ENCODE results near the gene NKG7. TPM values are rescaled to one million over a fixed set of nuclear protein-coding genes. Genes with fewer than 3 reads are reported as not detected.

Gene NKG7
- total RNA-seq, 4 donors from 2014 or later: 0.54 to 2.2 TPM; not detected in 2

DNA sequence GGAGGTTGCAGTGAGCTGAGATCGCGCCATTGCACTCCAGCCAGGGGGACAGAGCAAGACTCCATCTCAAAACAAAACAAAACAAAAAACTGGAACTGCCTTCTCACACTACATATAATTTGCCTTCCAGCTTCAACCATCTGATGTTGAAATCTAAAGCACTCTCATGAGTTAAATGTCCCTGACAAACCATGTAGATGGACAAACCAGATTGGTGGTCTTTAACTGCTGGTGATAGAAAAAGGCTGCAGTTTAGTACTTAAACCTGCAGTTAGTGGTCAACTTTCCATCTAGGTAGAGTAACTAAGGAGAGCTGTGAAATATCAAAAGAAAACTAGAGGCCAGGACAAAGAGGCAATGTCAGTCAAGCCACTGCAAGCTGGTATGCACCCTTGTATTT, 23.7 kb upstream of the NKG7 start:
- Histone ChIP-seq H3K36me3 (no peaks in the 10 kb centered on the region), H3K9me3 (no peaks in the 10 kb centered on the region), H3K27ac (no peak overlapping the region), H3K4me1 (peaks cover 5 to 10% of the 10 kb centered on the region in 2 donors), H3K27me3 (no peaks in the 10 kb centered on the region), H3K4me3 (replicated peaks in 1 of 3) (no peak overlapping the region)
- TF ChIP-seq, protein P1, sequence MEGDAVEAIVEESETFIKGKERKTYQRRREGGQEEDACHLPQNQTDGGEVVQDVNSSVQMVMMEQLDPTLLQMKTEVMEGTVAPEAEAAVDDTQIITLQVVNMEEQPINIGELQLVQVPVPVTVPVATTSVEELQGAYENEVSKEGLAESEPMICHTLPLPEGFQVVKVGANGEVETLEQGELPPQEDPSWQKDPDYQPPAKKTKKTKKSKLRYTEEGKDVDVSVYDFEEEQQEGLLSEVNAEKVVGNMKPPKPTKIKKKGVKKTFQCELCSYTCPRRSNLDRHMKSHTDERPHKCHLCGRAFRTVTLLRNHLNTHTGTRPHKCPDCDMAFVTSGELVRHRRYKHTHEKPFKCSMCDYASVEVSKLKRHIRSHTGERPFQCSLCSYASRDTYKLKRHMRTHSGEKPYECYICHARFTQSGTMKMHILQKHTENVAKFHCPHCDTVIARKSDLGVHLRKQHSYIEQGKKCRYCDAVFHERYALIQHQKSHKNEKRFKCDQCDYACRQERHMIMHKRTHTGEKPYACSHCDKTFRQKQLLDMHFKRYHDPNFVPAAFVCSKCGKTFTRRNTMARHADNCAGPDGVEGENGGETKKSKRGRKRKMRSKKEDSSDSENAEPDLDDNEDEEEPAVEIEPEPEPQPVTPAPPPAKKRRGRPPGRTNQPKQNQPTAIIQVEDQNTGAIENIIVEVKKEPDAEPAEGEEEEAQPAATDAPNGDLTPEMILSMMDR (IDR thresholded peaks at IDR 0.05): no peak
- TF ChIP-seq POLR2A (IDR thresholded peaks at IDR 0.05): no peak
- DNase-seq: no peak
- WGBS, 2 donors: 89 to 100% methylated on average over 2 of the region's 2 CpGs
- intact Hi-C loops (cut with DNase I): loop anchor here (10.0 kb wide), 1 partner anchor 51 kb away; the partner anchor contains the start of gene VSIG10L

DNA sequence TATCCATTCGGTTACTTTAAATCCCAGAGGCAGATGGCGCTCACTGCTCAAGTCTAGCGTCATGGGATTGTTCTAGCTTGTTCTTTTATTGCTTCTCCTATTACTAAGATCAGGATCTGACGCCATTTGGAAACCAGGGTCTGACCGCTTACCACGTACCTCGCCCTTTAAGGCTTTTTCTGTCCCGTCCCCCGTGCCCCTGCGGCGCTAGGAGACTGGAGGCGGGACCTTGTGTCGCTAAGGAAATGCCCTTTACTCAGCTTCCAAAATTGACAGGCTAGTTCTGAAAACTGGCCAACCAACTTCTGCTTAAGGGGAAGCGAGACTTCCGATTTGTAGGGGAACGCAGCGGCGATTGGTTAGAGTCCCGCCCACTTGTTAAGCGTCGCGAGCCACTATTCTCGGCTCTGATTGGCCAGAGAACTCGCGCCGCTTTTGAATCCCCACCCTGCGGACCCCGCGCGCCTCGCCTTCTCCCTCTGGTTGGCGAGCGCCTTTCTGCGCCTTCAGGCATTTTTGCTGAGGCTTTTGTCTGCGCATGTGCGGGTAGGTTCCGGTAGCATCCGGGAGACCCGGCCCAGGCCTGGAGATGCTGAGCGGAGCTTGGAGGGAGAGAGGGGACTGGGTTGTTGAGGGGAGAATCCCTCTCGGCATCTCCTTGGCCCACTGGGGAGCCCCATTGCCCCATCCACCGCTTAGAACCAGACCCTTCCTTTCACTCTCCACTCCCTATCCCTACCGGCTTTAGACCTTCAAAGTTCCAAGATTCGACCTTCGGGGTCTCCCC, 21.8 kb upstream of the NKG7 start:
- Histone ChIP-seq H3K36me3 (no peaks in the 10 kb centered on the region), H3K9me3 (no peaks in the 10 kb centered on the region), H3K27me3 (no peaks in the 10 kb centered on the region), H3K4me3 (replicated peaks in 1 of 3) (peak overlapping the region in 2 of 3 donors; percentile 13 to 15), H3K27ac (peak overlapping the region; percentile 51 to 72 (median 64)), H3K4me1 (peaks cover 5 to 10% of the 10 kb centered on the region in 2 donors)
- intact Hi-C loops (cut with DNase I): loop anchor here (10.0 kb wide), 1 partner anchor 49 kb away; the partner anchor contains the start of gene VSIG10L
- WGBS, 2 donors: 2 to 3% methylated on average over 32 to 45 of the region's 45 CpGs
- TF ChIP-seq POLR2A (IDR thresholded peaks at IDR 0.05): peak in 1 of 2 donors; percentile 43
- TF ChIP-seq, protein P1 (IDR thresholded peaks at IDR 0.05): no peak
- DNase-seq: peak; percentile 93

DNA sequence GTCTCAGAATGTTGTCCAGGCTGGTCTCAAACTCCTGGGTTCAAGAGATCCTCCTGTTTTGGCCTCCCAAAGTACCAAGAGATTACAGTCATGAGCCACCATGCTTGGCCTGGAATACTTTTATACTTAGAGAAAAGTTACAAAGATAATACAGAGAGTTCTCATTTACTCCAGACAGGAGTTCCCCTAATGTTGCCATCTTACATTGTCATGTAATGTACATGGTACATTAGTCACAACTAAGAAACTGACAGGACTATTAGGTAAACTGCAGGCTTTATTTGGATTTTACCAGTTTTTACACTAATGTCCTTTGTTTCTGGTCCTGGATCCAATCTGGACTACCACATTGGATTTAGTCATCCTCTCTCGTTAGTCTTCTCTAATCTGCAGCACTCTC, 20.2 kb upstream of the NKG7 start:
- H3K27ac ChIP-seq: no peak overlapping the region
- no peak for TF ChIP-seq POLR2A (IDR thresholded peaks at IDR 0.05)
- TF ChIP-seq, protein P1 (IDR thresholded peaks at IDR 0.05): no peak
- intact Hi-C loops (cut with DNase I): loop anchor here (10.0 kb wide), 1 partner anchor 48 kb away; the partner anchor contains the start of gene VSIG10L
- H3K9me3 ChIP-seq: no peaks in the 10 kb centered on the region
- no peaks in the 10 kb centered on the region for H3K27me3 ChIP-seq
- DNase-seq: no peak
- WGBS, 2 donors: 71 to 89% methylated on average over 1 of the region's 1 CpG
- H3K4me1 ChIP-seq: peaks cover 5 to 10% of the 10 kb centered on the region in 2 donors
- no peak overlapping the region for H3K4me3 ChIP-seq (replicated peaks in 1 of 3)
- H3K36me3 ChIP-seq: no peaks in the 10 kb centered on the region

DNA sequence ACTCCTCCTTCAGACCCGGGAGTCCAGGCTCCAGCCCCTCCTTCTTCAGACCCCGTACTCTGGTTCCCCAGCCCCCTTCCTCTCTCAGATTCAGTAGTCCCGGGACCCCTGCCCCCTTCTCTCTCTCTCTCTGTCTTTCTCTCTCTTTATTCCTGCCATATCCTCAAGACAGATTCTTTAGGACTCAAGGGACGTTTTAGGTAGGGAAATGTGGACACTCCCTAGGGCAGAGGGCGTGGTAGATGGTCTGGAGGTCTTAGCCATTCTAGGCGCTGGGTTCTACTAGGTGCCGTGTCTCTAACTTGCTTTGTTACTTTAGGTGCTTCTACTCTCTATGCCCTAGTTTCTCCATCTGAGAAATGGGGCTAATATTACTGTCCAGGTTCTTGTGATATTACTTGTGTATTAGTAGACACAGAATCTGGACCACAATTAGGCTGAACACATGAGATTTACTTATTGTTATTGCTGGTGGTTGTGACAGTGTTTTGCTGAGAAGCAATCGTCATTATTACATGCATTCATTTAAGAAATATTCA, 18.7 kb upstream of the NKG7 start:
- DNase-seq: no peak
- WGBS, 2 donors: 68 to 71% methylated on average over 8 of the region's 8 CpGs
- no peaks in the 10 kb centered on the region for H3K9me3 ChIP-seq
- no peaks in the 10 kb centered on the region for H3K27me3 ChIP-seq
- no peak for TF ChIP-seq POLR2A (IDR thresholded peaks at IDR 0.05)
- TF ChIP-seq, protein P1 (IDR thresholded peaks at IDR 0.05): no peak
- intact Hi-C loops (cut with DNase I): loop anchor here (10.0 kb wide), 1 partner anchor 46 kb away; the partner anchor contains the start of gene VSIG10L
- no peak overlapping the region for H3K4me3 ChIP-seq (replicated peaks in 1 of 3)
- H3K27ac ChIP-seq: no peak overlapping the region
- H3K4me1 ChIP-seq: peaks cover 5 to 10% of the 10 kb centered on the region in 2 donors
- no peaks in the 10 kb centered on the region for H3K36me3 ChIP-seq

DNA sequence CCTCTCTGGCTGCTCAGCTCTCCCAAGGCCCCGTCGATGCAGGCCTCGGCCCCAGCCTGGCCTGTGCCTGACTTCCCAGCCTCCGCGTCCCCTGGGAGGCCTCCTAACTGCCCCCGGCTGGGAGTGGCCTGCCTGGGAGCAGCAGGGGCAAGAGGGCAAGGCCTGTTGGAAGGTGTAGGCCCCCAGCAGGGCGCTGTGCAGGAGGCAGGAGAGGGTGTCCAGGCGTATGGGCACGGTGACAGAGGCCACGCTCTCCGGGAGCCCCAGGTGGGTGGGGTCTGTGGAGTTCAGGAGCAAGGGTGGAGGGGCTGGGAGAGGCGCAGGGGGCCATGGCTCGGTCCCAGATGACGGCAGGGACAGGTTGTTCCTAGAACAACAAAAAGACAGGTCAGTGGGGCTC, 16.7 kb upstream of the NKG7 start:
- H3K27me3 ChIP-seq: no peaks in the 10 kb centered on the region
- H3K4me3 ChIP-seq (replicated peaks in 1 of 3): no peak overlapping the region
- no peak for TF ChIP-seq POLR2A (IDR thresholded peaks at IDR 0.05)
- TF ChIP-seq, protein P1 (IDR thresholded peaks at IDR 0.05): no peak
- DNase-seq: no peak
- no peak overlapping the region for H3K27ac ChIP-seq
- WGBS, 2 donors: 78 to 83% methylated on average over 10 of the region's 14 CpGs
- no peaks in the 10 kb centered on the region for H3K9me3 ChIP-seq
- H3K36me3 ChIP-seq: no peaks in the 10 kb centered on the region
- intact Hi-C loops (cut with DNase I): no loop called here
- peaks cover 0 to 3% of the 10 kb centered on the region in 2 donors for H3K4me1 ChIP-seq

Measured in thyroid gland (tissue), 4 donors.